Measurements from ENCODE around the gene SYNGR3. TPM values are rescaled to one million over a fixed set of nuclear protein-coding genes. Genes with fewer than 3 reads are reported as not detected.

SYNGR3 gene
- total RNA-seq, 2 donors from 2014 or later: 4.0 to 16.1 TPM

GRCh38 chr16:2003231-2003826, 13.6 kb downstream of the SYNGR3 start:
- Histone ChIP-seq H3K9me3 (no peaks in the 10 kb centered on the region), H3K36me3 (peaks cover 12 to 25% of the 10 kb centered on the region in 2 donors), H3K27ac (no peak overlapping the region), H3K4me1 (replicated peaks) (peaks cover 19% of the 10 kb centered on the region), H3K27me3 (replicated peaks; ENCODE audit: insufficient read depth) (no peaks in the 10 kb centered on the region), H3K4me3 (no peak overlapping the region)
- DNase-seq (ENCODE audit: low spot score): no peak
- intact Hi-C loops (cut with DNase I): no loop called here
- no peak for TF ChIP-seq POLR2A (IDR thresholded peaks at IDR 0.05)
- no peak for TF ChIP-seq CTCF (IDR thresholded peaks at IDR 0.05)
- no peak for TF ChIP-seq POLR2AphosphoS5 (IDR thresholded peaks at IDR 0.05)
- 88% methylated on average over 8 of the region's 8 CpGs for WGBS

- H3K4me1 ChIP-seq (replicated peaks): peaks cover 25% of the 10 kb centered on the region
- no peaks in the 10 kb centered on the region for H3K9me3 ChIP-seq
- TF ChIP-seq CTCF (IDR thresholded peaks at IDR 0.05): peak; percentile 79 to 95 (median 88)
- TF ChIP-seq POLR2AphosphoS5 (IDR thresholded peaks at IDR 0.05): peak; percentile 78
- TF ChIP-seq POLR2A (IDR thresholded peaks at IDR 0.05): no peak
- H3K36me3 ChIP-seq: peaks cover 12 to 19% of the 10 kb centered on the region in 2 donors
- peak; percentile 81 for DNase-seq (ENCODE audit: low spot score)
- no peak overlapping the region for H3K27ac ChIP-seq
- no peak overlapping the region for H3K4me3 ChIP-seq
- WGBS: 32% methylated on average over 34 of the region's 36 CpGs
- intact Hi-C loops (cut with DNase I): no loop called here
- no peaks in the 10 kb centered on the region for H3K27me3 ChIP-seq (replicated peaks; ENCODE audit: insufficient read depth)
Observed at GRCh38 chr16:2003827-2004641, 14.3 kb downstream of the SYNGR3 start.

- Histone ChIP-seq H3K36me3 (peaks cover 10 to 12% of the 10 kb centered on the region in 2 donors), H3K27ac (no peak overlapping the region), H3K4me1 (replicated peaks) (peaks cover 25% of the 10 kb centered on the region), H3K4me3 (no peak overlapping the region), H3K9me3 (no peaks in the 10 kb centered on the region), H3K27me3 (replicated peaks; ENCODE audit: insufficient read depth) (no peaks in the 10 kb centered on the region)
- intact Hi-C loops (cut with DNase I): no loop called here
- no peak for DNase-seq (ENCODE audit: low spot score)
- TF ChIP-seq CTCF (IDR thresholded peaks at IDR 0.05) (no peak), POLR2A (IDR thresholded peaks at IDR 0.05) (no peak), POLR2AphosphoS5 (IDR thresholded peaks at IDR 0.05) (no peak)
- WGBS: 82% methylated on average over 26 of the region's 34 CpGs
Observed at GRCh38 chr16:2004795-2005517, 15.2 kb downstream of the SYNGR3 start.

GRCh38 chr16:2005646-2006045, 15.9 kb downstream of the SYNGR3 start:
- Histone ChIP-seq H3K4me3 (no peak overlapping the region), H3K27me3 (replicated peaks; ENCODE audit: insufficient read depth) (no peaks in the 10 kb centered on the region), H3K27ac (no peak overlapping the region), H3K36me3 (peaks cover 4 to 12% of the 10 kb centered on the region in 2 donors), H3K9me3 (no peaks in the 10 kb centered on the region), H3K4me1 (replicated peaks) (peaks cover 29% of the 10 kb centered on the region)
- intact Hi-C loops (cut with DNase I): no loop called here
- 76% methylated on average over 21 of the region's 21 CpGs for WGBS
- DNase-seq (ENCODE audit: low spot score): no peak
- TF ChIP-seq POLR2A (IDR thresholded peaks at IDR 0.05) (no peak), POLR2AphosphoS5 (IDR thresholded peaks at IDR 0.05) (no peak), CTCF (IDR thresholded peaks at IDR 0.05) (no peak)

Data from prostate gland (tissue), 2 donors.